Trophoblast cell (in vitro differentiated cells and primary cell): Measurements from ENCODE around the gene BMAL1.

Experiments used
- DNase-seq, 2 donors: peaks; one replicate each; pipeline ENCODE4 v3.0.0-alpha.2; 2016
- H2AFZ ChIP-seq: 2 replicates; pipeline ENCODE4 v1.6.1; 2013; ENCODE audit warnings: low read length, moderate library complexity, mild to moderate bottlenecking; ENCODE audit not compliant: insufficient read depth, poor library complexity
- H2AK5ac ChIP-seq: 2 replicates; pipeline ENCODE4 v1.6.1; 2013; ENCODE audit warnings: mild to moderate bottlenecking, low read length
- H2BK120ac ChIP-seq: 2 replicates; pipeline ENCODE4 v1.6.1; 2013; ENCODE audit warnings: low read length, mild to moderate bottlenecking, moderate library complexity; ENCODE audit not compliant: insufficient read depth, poor library complexity
- H2BK12ac ChIP-seq: 2 replicates; pipeline ENCODE4 v1.6.1; 2013; ENCODE audit warnings: mild to moderate bottlenecking, low read length, moderate library complexity
- H2BK5ac ChIP-seq: 2 replicates; pipeline ENCODE4 v1.6.1; 2013; ENCODE audit warnings: low read length, low read depth, moderate library complexity, mild to moderate bottlenecking; ENCODE audit not compliant: poor library complexity
- H3K14ac ChIP-seq: 2 replicates; pipeline ENCODE4 v1.6.1; 2013; ENCODE audit warnings: mild to moderate bottlenecking, low read length
- H3K18ac ChIP-seq: 2 replicates; pipeline ENCODE4 v1.6.1; 2013; ENCODE audit warnings: mild to moderate bottlenecking, low read length
- H3K23ac ChIP-seq: 2 replicates; pipeline ENCODE4 v1.6.1; 2013; ENCODE audit warnings: low read length
- H3K27ac ChIP-seq: 2 replicates; pipeline ENCODE4 v1.5.1; 2013; ENCODE audit warnings: low read depth, mild to moderate bottlenecking, inconsistent platforms, low read length, moderate library complexity
- H3K27me3 ChIP-seq: 2 replicates; pipeline ENCODE4 v1.6.1; 2013; ENCODE audit warnings: inconsistent platforms, mild to moderate bottlenecking, low read length, moderate library complexity; ENCODE audit not compliant: insufficient read depth
- H3K36me3 ChIP-seq, 2 experiments: 1 replicate in 1 of 2; 2 replicates in 1 of 2; pipeline ENCODE4 v1.6.1; 2013; ENCODE audit warnings: low read length in 2 of 2, mild to moderate bottlenecking in 2 of 2, moderate library complexity in 1 of 2; ENCODE audit not compliant: insufficient read depth in 2 of 2, control insufficient read depth in 1 of 2
- H3K4ac ChIP-seq: 2 replicates; pipeline ENCODE4 v1.6.1; 2013; ENCODE audit warnings: low read depth, mild to moderate bottlenecking, low read length, moderate library complexity
- H3K4me1 ChIP-seq, 2 experiments: 1 replicate in 1 of 2; 2 replicates in 1 of 2; pipeline ENCODE4 v1.6.1; 2013; ENCODE audit warnings: low read length in 2 of 2, mild to moderate bottlenecking in 2 of 2, moderate library complexity in 1 of 2; ENCODE audit not compliant: insufficient read depth in 2 of 2, control insufficient read depth in 1 of 2
- H3K4me2 ChIP-seq: 2 replicates; pipeline ENCODE4 v1.6.1; 2013; ENCODE audit warnings: inconsistent platforms, mild to moderate bottlenecking, low read length, moderate library complexity
- H3K4me3 ChIP-seq: 2 replicates; pipeline ENCODE4 v1.5.1; 2013; ENCODE audit warnings: mild to moderate bottlenecking, low read depth, low read length, inconsistent platforms
- H3K79me1 ChIP-seq: one replicate; pipeline ENCODE4 v1.6.1; 2013; ENCODE audit warnings: low read length
- H3K79me2 ChIP-seq: 2 replicates; pipeline ENCODE4 v1.6.1; 2013; ENCODE audit warnings: low read length, mild to moderate bottlenecking; ENCODE audit not compliant: control insufficient read depth, insufficient read depth, poor library complexity
- H3K9ac ChIP-seq: 2 replicates; pipeline ENCODE4 v1.6.1; 2013; ENCODE audit warnings: mild to moderate bottlenecking, low read length
- H3K9me3 ChIP-seq: 2 replicates; pipeline ENCODE4 v1.6.1; 2013; ENCODE audit warnings: low read depth, mild to moderate bottlenecking, control low read depth, inconsistent platforms, low read length; ENCODE audit not compliant: insufficient read depth
- H4K12ac ChIP-seq: 2 replicates; pipeline ENCODE4 v1.6.1; 2013; ENCODE audit warnings: low read depth, mild to moderate bottlenecking, low read length, moderate library complexity
- H4K8ac ChIP-seq: 2 replicates; pipeline ENCODE4 v1.6.1; 2013; ENCODE audit warnings: low read depth, mild to moderate bottlenecking, low read length, moderate library complexity
- H4K91ac ChIP-seq: one replicate; pipeline ENCODE4 v1.6.1; 2013; ENCODE audit warnings: low read depth, mild to moderate bottlenecking, low read length, moderate library complexity
- WGBS: extraction: QIAGEN DNeasy Blood & Tissue Kit; methylation state at CpG from one replicate; pipeline ENCODE4 v1.1.7; 2013; ENCODE audit warnings: missing lambda C conversion rate; ENCODE audit not compliant: insufficient read length, insufficient coverage; ENCODE audit errors: extremely low coverage; 5-methylcytosine and 5-hydroxymethylcytosine counted together

Gene BMAL1

DNA sequence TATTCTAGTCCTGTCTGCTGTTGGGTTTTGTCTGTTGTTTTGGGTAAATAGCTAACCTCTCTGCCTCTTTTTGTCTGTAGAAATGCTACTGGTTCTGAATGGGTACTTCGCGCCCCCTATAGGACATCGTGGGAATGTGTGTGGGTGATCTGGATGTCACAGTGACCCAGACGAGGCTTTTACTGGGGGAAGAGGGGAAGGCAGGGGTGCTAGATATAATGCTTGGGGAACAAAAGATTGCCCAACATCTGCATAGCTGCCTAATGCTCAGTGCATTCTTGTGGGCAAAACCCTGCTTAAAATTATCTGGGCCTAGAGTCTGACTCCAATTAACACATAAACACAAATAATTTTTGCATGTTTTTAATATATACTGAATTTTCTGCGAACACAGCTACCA is 57.7 kb downstream of the BMAL1 start:
- H2BK12ac ChIP-seq: no peak overlapping the region
- peaks cover 2% of the 10 kb centered on the region for H3K79me2 ChIP-seq
- no peak overlapping the region for H3K4ac ChIP-seq
- H4K8ac ChIP-seq: no peak overlapping the region
- no peak overlapping the region for H3K18ac ChIP-seq
- H3K9ac ChIP-seq: no peak overlapping the region
- H3K27ac ChIP-seq: no peak overlapping the region
- no peaks in the 10 kb centered on the region for H3K27me3 ChIP-seq
- no peak overlapping the region for H4K12ac ChIP-seq
- no peaks in the 10 kb centered on the region for H3K36me3 ChIP-seq
- no peak overlapping the region for H3K23ac ChIP-seq
- DNase-seq: peak; percentile 54 to 77
- H3K4me3 ChIP-seq: no peak overlapping the region
- H2BK5ac ChIP-seq: no peak overlapping the region
- no peak overlapping the region for H3K14ac ChIP-seq
- WGBS: no CpG with 5 or more reads among the region's 5 CpGs
- H3K4me2 ChIP-seq: no peak overlapping the region
- H2BK120ac ChIP-seq: no peak overlapping the region
- no peak overlapping the region for H4K91ac ChIP-seq
- H2AK5ac ChIP-seq: no peak overlapping the region
- peaks cover 15 to 16% of the 10 kb centered on the region in 2 experiments for H3K4me1 ChIP-seq
- no peak overlapping the region for H2AFZ ChIP-seq
- H3K9me3 ChIP-seq: no peaks in the 10 kb centered on the region
- peaks cover 11% of the 10 kb centered on the region for H3K79me1 ChIP-seq

DNA sequence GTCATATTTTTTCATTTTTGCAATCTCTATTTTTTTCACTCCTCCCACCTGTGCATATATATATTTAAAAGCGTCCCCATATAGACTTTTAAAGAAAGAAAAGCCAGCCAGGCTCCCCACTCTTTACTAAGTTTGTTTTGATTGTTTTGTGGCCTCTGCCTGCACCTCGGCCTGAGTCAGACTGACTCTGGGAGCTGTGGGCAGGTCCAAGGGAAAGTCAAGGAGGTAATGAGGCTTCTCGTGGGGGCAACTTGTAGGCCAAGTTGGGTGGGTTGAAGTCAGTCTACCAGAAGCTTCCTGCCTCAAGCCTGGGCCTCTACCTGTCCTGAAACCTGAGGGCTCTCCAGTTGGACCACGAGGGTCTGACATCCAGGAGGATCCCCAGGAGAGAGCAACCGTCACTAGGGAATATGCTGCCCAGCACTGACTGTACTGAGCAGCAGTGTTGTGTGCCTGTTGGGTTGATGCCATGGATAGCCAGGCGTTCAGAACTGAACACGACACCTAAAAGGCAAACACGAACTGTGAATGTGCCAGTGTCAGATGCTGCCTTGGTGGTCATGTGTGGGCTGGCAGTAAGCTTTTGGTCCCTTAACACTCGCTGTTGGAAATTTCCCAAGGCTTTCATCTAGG is 58.8 kb downstream of the BMAL1 start:
- no peak overlapping the region for H3K4me2 ChIP-seq
- H3K18ac ChIP-seq: no peak overlapping the region
- H3K4me1 ChIP-seq: peaks cover 20 to 25% of the 10 kb centered on the region in 2 experiments
- no peaks in the 10 kb centered on the region for H3K27me3 ChIP-seq
- no peak overlapping the region for H4K12ac ChIP-seq
- H2BK120ac ChIP-seq: no peak overlapping the region
- peaks cover 17% of the 10 kb centered on the region for H3K79me1 ChIP-seq
- no CpG with 5 or more reads among the region's 9 CpGs for WGBS
- H2BK5ac ChIP-seq: no peak overlapping the region
- no peak overlapping the region for H4K8ac ChIP-seq
- DNase-seq: no peak
- H2BK12ac ChIP-seq: peak overlapping the region; percentile 12
- H3K79me2 ChIP-seq: peaks cover 2% of the 10 kb centered on the region
- no peak overlapping the region for H3K4me3 ChIP-seq
- no peak overlapping the region for H3K23ac ChIP-seq
- no peak overlapping the region for H3K4ac ChIP-seq
- peak overlapping the region; percentile 36 for H4K91ac ChIP-seq
- no peak overlapping the region for H2AFZ ChIP-seq
- no peak overlapping the region for H3K9ac ChIP-seq
- no peaks in the 10 kb centered on the region for H3K9me3 ChIP-seq
- H3K36me3 ChIP-seq: no peaks in the 10 kb centered on the region
- no peak overlapping the region for H3K27ac ChIP-seq
- peak overlapping the region; percentile 7 for H3K14ac ChIP-seq
- no peak overlapping the region for H2AK5ac ChIP-seq

DNA sequence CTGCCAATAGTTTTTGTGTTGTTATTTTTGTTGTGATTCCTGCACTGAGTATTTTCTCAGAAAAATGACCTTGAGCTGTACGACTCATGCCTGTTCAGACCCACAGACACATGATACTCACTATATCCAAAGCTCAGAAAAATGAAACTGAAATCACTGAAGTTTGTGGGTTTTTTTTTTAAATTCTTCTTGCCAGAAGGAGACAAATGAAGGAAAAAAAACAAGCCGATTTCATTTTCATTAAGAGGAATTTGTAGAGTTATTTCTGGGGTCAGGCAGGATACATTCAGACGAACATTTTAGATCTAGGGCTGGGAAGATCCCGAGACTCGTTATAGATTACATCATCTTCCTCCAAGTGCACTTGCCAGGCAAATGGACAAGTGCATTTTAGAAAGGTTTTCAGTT is 60.4 kb downstream of the BMAL1 start:
- Histone ChIP-seq H2BK12ac (no peak overlapping the region), H3K79me2 (peaks cover 2% of the 10 kb centered on the region), H4K8ac (no peak overlapping the region), H3K23ac (no peak overlapping the region), H3K36me3 (no peaks in the 10 kb centered on the region), H2BK5ac (no peak overlapping the region), H3K9me3 (no peaks in the 10 kb centered on the region), H3K4me1 (peaks cover 20 to 29% of the 10 kb centered on the region in 2 experiments), H3K27ac (no peak overlapping the region), H4K12ac (no peak overlapping the region), H3K79me1 (peaks cover 17% of the 10 kb centered on the region), H2AFZ (no peak overlapping the region), H4K91ac (no peak overlapping the region), H2AK5ac (no peak overlapping the region), H3K27me3 (no peaks in the 10 kb centered on the region), H3K4me3 (no peak overlapping the region), H3K18ac (no peak overlapping the region), H3K14ac (no peak overlapping the region), H3K4ac (no peak overlapping the region), H3K9ac (no peak overlapping the region), H3K4me2 (no peak overlapping the region), H2BK120ac (no peak overlapping the region)
- no CpG with 5 or more reads among the region's 5 CpGs for WGBS
- DNase-seq: no peak

DNA sequence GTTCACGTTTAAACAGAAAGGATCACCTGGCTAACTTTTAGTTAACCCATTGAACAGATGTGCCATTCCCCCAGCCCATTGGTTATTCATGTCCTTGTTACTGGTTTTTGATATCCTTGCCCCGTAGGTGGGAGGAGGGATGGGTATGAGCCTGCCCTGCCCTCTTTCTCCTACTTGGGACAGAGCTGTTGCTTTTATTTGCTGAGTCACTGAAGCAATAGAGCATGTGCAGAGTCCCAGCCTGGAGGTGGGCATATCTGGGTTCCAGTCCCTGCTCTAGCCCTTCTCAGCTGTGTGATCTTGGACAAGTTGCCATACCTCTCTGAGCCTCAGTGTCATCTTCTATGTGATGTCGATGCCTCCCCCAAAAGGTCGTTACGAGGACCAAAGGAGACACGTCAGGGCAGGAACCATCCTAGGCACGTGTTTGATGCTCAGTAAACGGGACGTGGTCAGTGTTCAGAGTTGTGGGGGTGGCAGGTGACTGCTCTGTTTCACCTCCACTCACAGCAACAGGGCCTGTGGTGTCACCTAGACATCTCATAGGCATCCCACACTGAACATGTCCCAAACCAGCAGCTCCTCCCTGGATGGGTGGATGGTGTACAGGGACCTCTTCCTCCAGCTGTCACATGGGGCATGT is 61.0 kb downstream of the BMAL1 start:
- Histone ChIP-seq H3K14ac (peak overlapping the region; percentile 33), H3K27me3 (no peaks in the 10 kb centered on the region), H3K23ac (no peak overlapping the region), H3K9me3 (no peaks in the 10 kb centered on the region), H2AFZ (no peak overlapping the region), H3K79me1 (peaks cover 17% of the 10 kb centered on the region), H3K4ac (peak overlapping the region; percentile 9), H3K27ac (peak overlapping the region; percentile 30), H3K4me1 (peaks cover 20 to 29% of the 10 kb centered on the region in 2 experiments), H4K12ac (no peak overlapping the region), H3K79me2 (peaks cover 2% of the 10 kb centered on the region), H2BK5ac (peak overlapping the region; percentile 5), H4K91ac (peak overlapping the region; percentile 58), H3K36me3 (no peaks in the 10 kb centered on the region), H3K4me2 (peak overlapping the region; percentile 2), H3K9ac (no peak overlapping the region), H2BK120ac (peak overlapping the region; percentile 46), H3K18ac (peak overlapping the region; percentile 5), H2AK5ac (peak overlapping the region; percentile 6), H3K4me3 (peak overlapping the region; percentile 27), H4K8ac (peak overlapping the region; percentile 5), H2BK12ac (peak overlapping the region; percentile 2)
- no peak for DNase-seq
- WGBS: no CpG with 5 or more reads among the region's 9 CpGs
